ENCODE measurements around the gene KRTAP4-2.
"Not testable (repeated sequence)": the region's sequence is repeated elsewhere in the genome, so short reads cannot be mapped to it uniquely, and the experiment has no call there.

Gene KRTAP4-2

GRCh38 chr17:41160648-41161047 is 17.4 kb downstream of the KRTAP4-2 start, which contains the start of gene KRTAP4-4:
TSS of gene KRTAP4-4 (minus strand) at chr17:41160748. CDS start at chr17:41160691, 57 bp downstream.
- DNase-seq (ENCODE audit: low spot score): no peak

DNA sequence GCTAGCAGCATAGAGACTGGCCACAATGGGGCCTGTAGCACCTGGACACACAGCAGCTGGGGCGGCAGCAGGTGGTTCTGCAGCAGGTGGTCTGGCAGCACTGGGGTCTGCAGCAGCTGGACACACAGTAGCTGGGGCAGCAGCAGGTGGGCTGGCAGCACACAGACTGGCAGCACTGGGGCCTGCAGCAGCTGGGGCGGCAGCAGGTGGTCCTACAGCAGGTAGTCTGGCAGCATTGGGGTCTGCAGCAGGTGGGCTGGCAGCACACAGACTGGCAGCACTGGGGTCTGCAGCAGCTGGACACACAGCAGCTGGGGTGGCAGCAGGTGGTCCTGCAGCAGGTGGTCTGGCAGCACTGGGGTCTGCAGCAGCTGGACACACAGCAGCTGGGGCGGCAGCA is 17.8 kb downstream of the KRTAP4-2 start:
- DNase-seq (ENCODE audit: low spot score): not testable (repeated sequence)

DNA sequence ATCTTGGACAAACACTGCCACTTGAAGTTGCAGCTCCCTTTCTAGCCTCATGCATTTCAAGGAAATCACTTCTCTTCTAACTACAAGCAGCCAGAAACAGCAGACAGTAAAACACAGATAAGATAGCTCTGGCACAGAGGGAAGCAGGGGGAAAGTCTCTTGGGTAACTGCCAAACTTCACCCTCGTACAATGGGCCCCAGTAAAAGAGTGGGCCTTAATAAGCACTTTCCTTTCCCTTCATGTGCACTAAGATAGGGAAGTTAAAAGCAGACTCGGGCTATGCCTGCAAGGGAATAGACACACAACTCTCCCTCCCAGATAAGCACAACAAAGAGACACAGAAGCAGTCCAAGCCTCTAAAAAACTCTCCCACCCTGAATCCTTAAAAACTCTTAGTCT is 24.2 kb downstream of the KRTAP4-2 start:
- no peak for DNase-seq (ENCODE audit: low spot score)

- no peak for DNase-seq (ENCODE audit: low spot score)
Observed at GRCh38 chr17:41151525-41151924, 26.5 kb downstream of the KRTAP4-2 start.

DNA sequence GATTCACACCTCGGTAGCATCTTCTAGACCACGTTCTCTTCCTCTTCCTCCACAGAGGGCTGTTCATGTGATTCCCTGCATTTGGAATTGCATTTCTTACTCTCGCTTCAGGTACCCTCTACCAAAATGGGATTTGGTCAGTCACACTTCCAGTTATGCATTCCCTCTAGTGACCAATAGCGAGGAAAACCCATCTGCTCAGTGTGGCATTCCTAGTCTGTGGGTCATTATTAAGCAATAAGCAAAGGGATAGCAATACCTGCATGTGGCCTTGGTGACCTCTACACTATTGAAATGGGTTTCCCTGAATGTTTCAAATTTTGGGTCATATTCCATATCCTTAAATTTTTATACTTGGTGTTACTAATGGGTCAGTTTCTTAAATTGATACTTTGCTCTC is 28.0 kb downstream of the KRTAP4-2 start:
- no peak for DNase-seq (ENCODE audit: low spot score)

DNA sequence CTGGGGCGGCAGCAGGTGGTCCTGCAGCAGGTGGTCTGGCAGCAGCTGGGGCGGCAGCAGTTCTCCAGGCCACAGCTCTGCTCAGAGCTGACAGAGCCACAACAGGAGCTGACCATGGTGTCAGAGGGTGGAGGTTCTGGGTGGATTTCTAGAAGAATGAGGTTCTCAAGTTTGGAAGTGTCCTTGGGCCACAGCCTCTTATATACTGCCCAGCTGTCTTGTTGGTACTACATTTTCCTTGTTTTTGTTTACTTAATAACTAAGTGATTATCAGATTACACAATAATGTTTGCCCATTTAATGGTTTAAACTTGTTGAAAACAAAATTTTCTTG is 28.4 kb downstream of the KRTAP4-2 start, which contains the start of gene KRTAP4-5:
Gene KRTAP4-5 (minus strand): TSS at position 174 of the 334 bp plus-strand sequence. CDS start 58 bp downstream, at position 116.
- DNase-seq (ENCODE audit: low spot score): no peak

DNA sequence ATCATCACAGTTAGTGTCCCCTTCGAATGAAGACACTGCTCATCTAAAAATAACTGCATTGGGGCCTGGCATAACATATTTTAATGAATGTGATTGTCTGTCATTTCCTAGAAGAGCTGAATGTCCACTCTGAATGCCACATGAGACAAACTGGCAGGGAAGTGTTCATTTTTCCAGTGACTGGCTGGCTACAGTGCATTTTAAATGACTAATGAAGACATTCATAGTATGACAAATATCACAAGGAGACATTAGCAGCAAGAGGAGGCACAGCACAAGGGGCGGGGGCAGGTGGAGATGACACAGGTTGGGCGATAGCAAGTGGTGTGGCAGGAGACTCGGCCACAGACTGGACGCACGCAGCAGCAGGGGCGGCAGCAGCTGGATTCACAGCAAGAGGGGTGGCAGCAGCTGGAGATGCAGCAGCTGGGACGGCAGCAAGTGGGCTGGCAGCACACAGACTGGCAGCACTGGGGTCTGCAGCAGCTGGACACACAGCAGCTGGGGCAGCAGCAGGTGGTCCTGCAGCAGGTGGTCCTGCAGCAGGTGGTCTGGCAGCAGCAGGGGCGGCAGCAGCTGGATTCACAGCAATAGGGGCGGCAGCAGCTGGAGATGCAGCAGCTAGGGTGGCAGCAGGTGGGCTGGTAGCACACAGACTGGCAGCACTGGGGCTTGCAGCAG is 28.9 kb downstream of the KRTAP4-2 start:
- not testable (repeated sequence) for DNase-seq (ENCODE audit: low spot score)

GRCh38 chr17:41147531-41148204 is 30.4 kb downstream of the KRTAP4-2 start:
- no peak for DNase-seq (ENCODE audit: low spot score)

GRCh38 chr17:41145261-41145660 is 32.8 kb downstream of the KRTAP4-2 start:
- no peak for DNase-seq (ENCODE audit: low spot score)

DNA sequence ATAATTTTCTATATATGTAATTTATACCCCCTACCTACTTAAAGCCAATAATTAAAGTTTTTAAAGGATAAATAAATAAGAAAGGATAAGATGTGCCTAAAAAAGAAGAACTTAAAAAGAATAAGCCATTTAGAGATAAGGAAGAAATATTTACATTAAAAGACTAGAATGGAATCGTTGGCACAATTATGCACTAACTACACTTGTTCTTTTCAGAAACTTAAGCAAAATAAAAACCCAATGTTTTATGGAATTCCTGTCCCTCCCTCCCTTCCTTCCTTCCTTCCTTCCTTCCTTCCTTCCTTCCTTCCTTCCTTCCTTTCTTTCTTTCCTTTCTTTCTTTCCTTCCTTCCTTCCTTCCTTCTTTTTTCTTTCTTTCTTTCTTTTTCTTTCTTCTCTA is 33.2 kb downstream of the KRTAP4-2 start:
- no peak for DNase-seq (ENCODE audit: low spot score)

GRCh38 chr17:41141361-41141760 is 36.7 kb downstream of the KRTAP4-2 start:
- DNase-seq (ENCODE audit: low spot score): no peak

DNA sequence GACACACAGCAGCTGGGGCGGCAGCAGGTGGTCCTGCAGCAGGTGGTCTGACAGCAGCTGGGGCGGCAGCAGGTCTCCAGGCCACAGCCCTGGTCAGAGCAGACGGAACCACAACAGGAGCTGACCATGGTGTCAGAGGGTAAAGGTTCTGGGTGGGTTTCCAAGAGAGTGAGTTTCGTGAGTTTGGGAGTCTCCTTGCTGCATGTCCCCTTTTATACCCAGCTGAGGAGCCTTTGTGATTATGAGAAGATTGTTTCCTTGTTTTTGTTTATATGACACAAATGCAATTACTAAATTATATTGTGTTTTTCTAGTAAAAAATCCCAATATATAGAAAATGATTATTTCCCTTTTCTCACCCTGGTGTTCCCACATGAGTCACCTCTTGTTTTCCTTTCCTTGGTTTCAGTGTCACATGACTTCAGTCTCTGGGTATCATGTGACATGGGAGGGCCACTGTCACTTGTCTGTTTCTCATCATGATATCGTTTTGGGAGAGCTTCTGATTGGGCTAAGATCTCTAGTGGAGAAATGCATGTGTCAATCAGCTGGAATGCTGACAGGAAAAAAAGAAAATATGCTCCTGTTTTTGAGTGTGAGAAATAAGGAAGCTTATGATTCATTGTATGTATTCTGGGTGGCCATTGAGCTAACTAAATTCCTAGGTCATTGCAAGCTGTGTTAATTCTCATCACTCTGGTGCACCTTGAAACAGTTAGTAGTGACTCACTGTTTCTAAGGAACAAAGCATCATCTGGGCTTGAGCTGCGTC is 37.5 kb downstream of the KRTAP4-2 start, which contains the start of gene KRTAP4-6:
Gene KRTAP4-6 (minus strand): TSS at position 185 of the 772 bp plus-strand sequence. CDS start 57 bp downstream, at position 128.
- DNase-seq (ENCODE audit: low spot score): no peak

DNA sequence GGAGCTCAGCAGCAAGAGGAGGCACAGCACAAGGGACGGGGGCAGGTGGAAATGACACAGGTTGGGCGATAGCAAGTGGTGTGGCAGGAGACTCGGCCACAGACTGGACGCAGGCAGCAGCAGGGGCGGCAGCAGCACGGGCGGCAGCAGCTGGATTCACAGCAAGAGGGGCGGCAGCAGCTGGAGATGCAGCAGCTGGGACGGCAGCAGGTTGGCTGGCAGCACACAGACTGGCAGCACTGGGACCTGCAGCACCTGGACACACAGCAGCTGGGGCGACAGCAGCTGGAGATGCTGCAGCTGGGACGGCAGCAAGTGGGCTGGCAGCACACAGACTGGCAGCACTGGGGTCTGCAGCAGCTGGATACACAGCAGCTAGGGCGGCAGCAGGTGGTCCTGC is 38.2 kb downstream of the KRTAP4-2 start:
- DNase-seq (ENCODE audit: low spot score): not testable (repeated sequence)

DNA sequence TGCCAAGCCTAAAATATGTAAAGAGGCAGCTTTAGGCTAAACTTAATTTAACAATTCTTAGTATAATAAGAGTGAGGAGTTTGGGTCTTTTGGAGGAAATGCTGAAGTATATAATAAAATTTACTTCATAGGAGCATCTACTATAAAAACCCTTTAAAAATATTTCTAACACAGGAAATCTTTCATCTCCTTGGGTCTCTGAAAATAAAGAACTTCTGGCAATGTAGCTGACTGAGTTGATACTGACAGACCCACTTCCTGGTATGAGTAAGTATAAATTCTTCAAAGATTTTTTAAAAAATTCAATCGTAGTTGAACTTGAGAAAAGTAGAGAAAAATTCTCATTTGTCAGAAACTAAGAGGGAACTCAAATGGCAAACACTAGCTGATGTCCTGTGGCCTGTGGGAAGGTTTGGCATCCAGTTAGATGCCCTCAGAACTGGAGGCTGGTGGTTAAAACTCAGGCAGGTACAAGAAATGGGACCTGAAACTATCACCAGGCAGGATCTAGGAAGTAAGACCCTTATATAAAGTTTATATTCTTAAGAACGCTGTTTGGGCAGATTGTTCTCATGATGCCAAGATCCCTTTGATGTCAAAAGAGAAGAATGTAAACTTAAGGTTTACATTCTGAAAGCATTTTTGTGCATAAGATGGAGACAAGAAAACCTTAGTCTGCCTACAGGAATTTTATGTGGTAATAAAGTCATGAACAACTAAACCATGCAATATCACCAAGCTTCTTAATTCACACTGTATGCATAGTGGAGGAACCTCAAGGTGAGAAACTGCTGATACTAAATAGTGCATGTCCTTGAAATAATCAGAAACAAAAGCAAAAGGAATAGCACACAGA is 43.9 kb downstream of the KRTAP4-2 start:
- no peak for DNase-seq (ENCODE audit: low spot score)

DNA sequence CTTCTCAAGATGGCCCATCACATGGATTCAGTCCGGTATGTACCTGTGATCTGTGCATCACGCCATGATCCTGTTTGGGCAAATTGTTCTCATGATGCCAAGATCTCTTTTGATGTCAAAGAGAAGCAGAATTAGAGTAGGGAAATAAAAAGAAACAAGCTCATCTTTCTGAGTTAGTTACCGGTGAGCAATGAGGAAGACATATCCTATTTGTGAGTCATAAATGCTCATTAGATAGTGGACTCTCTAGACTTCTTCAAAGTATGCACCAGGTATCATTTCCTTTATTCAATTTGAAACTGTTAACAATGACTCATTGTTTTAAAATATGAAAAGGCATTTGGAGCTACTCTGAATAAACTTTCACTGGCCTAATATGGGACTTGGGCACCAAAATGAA is 46.0 kb downstream of the KRTAP4-2 start:
- DNase-seq (ENCODE audit: low spot score): no peak

Measured in cerebellar cortex (tissue), 1 donor.